ENCODE measurements around the gene CC2D1A.
A peak's percentile ranks its signal among the peaks of the same experiment; 100 is the strongest.

The CC2D1A gene

DNA sequence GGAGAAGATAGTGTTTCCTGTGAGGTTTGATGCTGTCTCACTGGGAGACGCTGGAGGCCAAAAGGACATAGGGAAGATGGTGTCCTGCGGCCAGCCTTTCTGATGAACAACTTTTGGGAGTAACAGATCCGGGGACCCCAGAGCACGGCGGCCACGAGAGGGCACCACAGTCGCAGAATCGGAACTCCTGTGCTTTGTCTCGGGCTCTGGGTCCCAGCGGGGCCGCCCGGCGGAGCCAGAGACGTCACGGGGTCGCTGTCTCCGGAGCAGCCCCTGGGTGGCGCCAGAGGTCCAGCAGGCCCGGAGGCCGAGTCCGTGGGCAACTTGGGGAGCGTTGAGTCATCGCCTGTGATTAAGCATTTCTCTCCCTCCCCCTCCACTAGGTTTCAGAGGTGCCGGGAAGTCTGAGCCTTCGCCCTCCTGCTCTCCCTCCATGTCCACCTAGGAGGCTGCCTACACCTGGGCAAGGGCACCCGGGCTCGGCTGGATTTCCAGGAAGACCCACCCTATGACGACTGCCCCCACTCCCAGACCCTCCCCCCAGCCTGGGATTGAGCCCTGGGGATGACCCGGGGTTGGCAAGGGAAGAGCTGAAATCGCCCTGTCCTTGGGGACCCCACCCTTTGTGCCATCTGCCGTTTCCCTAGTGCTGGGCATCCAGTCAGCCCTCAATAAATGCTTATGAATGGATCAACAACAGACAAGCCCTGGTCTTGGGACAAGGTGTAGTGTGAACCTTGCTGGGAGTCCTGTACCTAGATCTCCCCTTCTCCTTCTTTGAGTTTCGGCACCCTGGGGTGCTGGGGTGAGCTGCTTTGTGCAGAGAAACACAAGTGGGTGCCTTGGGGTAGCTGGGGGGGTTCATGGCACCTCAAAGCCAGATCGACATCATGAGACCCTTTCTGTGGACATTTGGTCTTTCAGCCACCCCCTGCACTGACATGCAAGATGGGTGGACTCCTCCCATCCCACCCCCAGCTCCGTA is 25.6 kb upstream of the CC2D1A start:
- peak; percentile 85 for DNase-seq

DNA sequence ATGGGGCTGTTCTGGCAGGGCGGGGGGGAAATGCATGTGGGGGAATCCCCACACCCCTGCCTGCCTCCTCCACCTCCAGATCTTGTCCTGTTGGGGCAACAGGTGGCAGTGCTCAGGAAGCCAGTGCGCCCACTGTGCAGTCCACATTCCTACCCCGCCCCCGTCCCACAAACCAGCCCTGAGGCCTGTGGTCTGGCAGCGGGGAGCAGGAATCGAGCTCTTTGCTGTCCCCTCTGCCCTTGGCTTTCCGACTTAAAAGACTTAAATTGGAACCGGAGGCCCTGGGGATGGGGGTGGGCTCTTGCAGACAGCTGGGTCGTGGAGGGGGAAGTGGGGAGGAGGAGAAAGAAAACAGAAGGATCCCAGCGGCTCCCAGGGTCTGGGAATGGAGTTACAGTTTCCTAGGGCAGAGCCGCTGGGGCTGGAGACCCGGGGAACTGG is 24.7 kb upstream of the CC2D1A start:
- no peak for DNase-seq

- no peak for DNase-seq
Measured at GRCh38 chr19:13881692-13882418, 24.1 kb upstream of the CC2D1A start.

- DNase-seq: no peak
Measured at GRCh38 chr19:13882419-13882795, 23.6 kb upstream of the CC2D1A start.

DNA sequence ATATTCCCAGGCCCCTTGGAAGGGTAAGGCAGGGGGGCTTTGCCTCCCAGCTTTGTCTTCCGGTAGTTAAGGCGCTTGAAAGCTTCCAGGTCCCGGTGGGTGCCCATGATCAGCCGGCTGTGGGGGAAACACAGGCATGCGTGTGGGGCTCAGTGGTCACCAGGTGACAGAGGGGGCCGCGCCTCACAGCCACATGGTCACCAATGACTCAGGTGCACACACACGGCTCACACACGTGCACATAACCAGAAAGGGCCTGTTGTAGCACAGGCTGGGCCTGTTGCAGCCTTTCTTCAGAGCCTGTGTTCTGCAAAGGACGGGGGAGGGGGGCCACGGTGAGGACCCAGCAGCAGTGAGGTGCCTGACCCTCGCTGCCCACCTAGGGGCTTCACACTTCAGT is 23.2 kb upstream of the CC2D1A start:
- DNase-seq: no peak

DNA sequence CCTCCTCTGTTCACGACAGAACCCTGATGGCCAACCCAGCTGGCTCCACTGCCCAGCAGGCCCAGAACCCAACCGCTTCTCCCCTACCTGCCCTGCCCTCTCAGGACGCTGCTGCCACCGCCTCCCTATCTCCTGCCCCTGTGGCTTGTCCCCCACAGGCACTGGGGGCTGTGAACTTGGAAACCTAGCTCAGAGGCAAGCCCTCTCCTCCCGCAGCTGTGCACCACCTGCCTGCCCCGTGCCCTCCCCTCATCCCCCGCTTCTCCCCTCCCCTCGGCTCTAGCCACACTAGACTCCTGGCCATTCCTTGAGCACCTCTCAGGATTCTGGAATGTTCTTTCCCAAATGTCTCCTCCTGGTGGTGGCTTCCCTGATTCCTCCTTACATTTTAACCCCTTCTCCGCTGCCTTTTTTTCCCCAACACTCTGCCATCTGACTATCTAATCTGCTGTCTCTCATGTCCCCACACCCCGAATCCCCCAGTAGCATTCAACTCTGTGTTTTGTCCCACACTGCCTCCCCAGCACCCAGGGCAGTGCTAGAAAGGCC is 22.4 kb upstream of the CC2D1A start:
- no peak for DNase-seq

- DNase-seq: no peak
Measured at GRCh38 chr19:13884726-13885591, 21.0 kb upstream of the CC2D1A start.

GRCh38 chr19:13885826-13886365 is 20.1 kb upstream of the CC2D1A start:
- no peak for DNase-seq

- DNase-seq: no peak
Measured at GRCh38 chr19:13887018-13887436, 19.0 kb upstream of the CC2D1A start.

GRCh38 chr19:13887517-13887916 is 18.5 kb upstream of the CC2D1A start:
- no peak for DNase-seq

DNA sequence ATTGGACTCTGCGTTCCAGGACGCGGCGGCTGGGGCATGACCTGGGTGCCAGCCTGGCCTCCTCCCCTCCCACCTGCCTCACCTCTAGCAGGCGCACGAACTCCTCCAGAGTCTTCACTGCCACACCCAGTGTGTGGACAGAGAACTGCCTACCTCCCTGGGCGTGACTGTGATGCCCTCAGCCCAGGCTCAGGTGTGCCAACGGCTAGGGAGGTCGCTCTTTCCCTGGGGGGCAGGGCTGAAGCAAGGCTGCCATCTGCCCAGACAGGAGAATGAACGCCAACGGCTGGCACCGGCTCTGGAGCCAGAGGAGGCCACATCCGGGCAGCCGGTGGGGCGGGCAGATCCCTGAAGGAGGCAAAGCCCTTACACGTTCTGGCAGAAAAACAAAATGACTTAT is 17.7 kb upstream of the CC2D1A start:
- no peak for DNase-seq

GRCh38 chr19:13890136-13890535 is 15.9 kb upstream of the CC2D1A start:
- no peak for DNase-seq

GRCh38 chr19:13892870-13893269 is 13.1 kb upstream of the CC2D1A start:
- DNase-seq: no peak

DNA sequence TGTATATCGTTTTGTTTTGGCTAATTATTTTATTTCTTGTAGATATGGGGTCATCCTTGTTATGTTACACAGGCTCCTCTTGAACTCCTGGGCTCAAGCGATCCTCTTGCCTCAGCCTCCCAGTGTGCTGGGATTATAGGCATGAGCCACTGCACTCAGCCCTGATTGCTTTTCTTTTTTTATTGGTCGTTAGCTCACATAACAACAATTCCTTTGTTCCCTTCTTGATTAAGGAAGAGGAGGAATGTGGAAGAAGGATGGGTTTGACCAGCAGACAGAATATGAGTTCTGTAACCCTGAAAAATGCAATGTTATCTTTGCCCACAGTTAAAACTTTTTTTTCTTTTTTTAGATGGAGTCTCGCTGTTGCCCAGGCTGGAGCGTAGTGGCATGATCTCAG is 11.4 kb upstream of the CC2D1A start:
- no peak for DNase-seq

- no peak for DNase-seq
Measured at GRCh38 chr19:13896227-13896626, 9.8 kb upstream of the CC2D1A start.

DNA sequence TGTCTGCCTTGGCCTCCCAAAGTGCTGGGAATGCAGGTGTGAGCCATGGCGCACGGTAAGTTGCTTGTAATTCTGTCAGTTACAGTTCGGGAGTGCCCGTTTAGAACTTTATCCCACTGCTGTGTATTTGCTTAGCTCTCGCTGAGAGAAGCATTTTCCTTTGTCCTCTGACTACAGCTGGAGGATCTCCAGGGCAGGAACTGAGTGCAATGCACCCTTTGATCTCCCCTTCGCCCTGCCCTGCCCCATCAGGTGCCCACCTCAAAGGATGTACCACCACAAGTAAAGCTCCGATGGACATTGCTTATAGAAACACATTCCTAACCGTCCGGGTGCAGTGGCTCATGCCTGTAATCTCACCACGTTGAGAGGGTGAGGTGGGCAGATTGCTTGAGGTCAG is 6.6 kb upstream of the CC2D1A start:
- no peak for DNase-seq

DNA sequence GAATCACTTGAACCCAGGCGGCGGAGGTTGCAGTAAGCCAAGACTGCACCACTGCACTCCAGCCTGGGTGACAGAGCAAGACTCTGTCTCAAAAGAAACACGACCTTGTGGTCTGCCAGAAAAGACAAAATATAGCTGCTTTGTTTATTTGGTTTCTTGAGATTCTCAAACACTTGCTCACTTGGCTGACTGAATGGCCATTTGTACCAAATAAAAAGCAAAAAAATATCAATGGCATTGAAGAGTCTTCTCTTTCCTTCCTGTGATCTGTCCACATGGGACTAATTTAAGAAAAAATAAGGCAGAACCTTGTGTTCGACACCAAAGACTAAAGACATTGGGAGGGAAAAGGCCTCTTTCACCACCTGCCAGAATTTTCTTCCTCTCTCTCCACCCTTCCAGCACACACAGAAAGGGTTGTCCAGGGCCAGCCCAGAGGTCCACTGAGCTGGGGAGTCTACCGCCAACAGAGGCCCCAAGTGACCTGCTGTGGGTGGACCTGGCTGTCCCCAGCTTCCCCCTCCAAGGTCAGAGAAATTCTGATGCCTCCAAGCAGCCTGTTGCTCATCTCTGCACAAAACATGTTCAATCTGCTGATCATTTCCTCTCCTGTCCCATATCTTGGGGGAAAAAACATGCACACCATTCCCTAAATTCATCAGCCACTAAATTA is 6.0 kb upstream of the CC2D1A start:
- no peak for DNase-seq

GRCh38 chr19:13902993-13903555 is 2.9 kb upstream of the CC2D1A start:
- no peak for DNase-seq

DNA sequence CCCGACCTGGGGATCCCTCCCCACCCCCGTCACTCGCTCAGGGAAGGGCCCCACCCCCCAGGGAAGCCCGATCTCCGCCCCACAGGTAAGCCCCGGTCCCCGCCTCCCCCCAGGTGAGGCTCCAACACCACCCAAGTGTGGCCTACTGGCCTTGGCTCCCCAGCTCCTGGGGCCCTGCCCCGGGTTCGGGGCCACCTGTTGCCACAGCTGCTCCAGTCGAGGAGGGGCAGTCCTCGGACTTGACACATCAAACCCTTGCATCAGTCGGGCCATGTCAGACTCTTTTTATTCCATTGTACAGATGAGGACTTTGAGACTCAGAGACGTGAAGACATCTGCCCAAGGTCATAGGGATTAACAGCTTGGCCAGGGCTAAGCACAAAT is 512 bp downstream of the CC2D1A start:
- DNase-seq: peak; percentile 15

DNA sequence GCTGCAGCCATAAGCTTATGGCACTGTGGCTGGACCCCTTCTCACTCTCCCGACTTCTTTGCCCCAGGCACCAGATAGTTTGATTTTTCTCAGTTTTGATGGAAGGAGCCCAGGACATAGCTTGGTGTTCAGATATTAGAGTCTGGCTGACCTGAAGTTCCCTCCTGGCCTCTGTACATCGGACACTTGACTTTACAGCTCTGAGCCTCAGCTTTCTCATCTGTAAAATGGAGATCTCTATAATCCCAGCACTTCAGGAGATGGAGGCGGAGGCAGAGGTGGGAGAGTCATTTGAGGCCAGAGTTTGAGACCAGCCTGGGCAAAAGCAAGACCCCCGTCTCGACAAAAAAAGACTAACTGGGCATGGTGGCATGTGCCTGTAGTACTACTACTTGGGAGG is 909 bp downstream of the CC2D1A start:
- no peak for DNase-seq

GRCh38 chr19:13908674-13909073 is 2.7 kb downstream of the CC2D1A start:
- DNase-seq: no peak

DNA sequence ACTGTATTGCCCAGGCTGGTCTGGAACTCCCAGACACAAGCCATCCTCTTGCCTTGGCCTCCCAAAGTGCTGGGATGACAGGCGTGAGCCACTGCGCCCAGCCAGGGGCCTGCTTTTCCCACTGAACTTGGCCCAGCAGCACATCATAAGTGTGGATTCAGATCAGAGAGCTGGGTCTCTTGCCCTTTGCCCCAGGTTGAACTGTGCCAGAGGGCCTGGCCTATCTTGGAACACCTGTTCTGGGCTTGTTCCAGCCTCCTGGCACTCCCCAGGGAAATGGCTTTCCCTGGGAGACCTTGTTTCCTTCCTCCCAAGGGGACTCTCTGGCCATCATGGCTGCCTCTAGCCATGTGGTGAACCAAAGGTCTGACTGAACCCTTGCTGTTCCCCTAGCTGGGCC is 3.4 kb downstream of the CC2D1A start:
- DNase-seq: no peak

All from NCI-H345 (cell line).